ENCODE data around the gene SOX13.

The SOX13 gene

DNA sequence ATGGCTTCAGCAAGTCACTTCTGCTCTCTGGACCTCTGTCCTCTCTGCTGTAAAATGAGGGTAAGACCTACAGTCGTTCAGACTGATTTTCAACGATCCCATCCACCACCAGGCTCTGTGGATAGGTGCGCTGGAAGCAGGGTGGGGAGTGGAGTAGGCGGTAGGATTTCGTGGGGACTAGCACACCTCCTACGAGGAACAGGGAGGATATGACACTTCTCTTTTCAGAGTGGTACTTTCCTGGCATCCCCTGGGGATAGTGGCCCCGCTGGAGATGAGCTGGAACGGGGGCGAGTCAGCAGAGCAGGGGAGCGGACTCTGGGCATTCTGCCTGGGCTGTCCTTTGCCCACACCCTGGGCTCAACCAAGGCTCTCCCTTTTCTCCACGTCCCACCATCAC lies 61.2 kb downstream of the SOX13 start:
- TF ChIP-seq CTCF (IDR thresholded peaks at IDR 0.05): no peak

GRCh38 chr1:204136814-204137213 lies 63.9 kb downstream of the SOX13 start:
- TF ChIP-seq CTCF (IDR thresholded peaks at IDR 0.05): no peak

DNA sequence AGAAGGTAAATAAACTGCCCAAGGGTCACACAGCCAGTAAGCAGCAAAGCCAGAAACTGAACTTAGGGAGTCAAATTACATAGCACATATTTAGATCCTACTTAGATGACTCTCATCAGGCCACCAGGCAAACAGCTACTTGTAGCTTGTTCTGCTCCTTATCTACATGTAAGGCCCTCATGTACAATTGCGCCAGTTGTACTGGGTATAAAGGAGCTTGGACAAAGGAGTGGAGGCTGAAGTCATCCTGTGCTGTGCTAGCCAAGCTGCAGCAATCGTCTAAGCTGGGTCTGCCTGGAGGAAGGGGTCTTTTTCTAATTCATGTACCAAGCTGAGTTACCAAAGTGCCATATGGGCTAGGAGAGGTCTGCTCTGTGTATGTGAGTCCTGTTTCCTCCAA lies 66.2 kb downstream of the SOX13 start:
- no peak for TF ChIP-seq CTCF (IDR thresholded peaks at IDR 0.05)

DNA sequence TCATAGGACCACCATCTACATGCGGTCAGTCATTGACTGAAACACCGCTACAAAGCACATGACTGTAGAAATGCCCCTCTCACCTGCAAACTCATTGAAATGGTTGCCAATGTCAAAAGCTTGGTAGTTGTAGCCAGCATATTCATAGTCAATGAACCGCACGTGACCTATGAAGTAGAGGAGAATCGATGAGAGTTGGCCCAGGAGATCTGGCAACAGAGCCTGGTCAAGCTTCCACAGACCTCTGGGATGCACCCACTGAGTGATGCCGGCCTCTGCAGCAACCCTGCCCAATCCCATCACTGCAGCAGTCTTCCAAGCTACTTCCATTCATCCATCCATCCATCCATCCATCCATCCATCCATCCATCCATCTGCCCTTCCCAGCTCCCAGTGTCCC lies 67.0 kb downstream of the SOX13 start:
- TF ChIP-seq CTCF (IDR thresholded peaks at IDR 0.05): no peak

GRCh38 chr1:204141131-204141530 lies 68.2 kb downstream of the SOX13 start:
- TF ChIP-seq CTCF (IDR thresholded peaks at IDR 0.05): no peak

DNA sequence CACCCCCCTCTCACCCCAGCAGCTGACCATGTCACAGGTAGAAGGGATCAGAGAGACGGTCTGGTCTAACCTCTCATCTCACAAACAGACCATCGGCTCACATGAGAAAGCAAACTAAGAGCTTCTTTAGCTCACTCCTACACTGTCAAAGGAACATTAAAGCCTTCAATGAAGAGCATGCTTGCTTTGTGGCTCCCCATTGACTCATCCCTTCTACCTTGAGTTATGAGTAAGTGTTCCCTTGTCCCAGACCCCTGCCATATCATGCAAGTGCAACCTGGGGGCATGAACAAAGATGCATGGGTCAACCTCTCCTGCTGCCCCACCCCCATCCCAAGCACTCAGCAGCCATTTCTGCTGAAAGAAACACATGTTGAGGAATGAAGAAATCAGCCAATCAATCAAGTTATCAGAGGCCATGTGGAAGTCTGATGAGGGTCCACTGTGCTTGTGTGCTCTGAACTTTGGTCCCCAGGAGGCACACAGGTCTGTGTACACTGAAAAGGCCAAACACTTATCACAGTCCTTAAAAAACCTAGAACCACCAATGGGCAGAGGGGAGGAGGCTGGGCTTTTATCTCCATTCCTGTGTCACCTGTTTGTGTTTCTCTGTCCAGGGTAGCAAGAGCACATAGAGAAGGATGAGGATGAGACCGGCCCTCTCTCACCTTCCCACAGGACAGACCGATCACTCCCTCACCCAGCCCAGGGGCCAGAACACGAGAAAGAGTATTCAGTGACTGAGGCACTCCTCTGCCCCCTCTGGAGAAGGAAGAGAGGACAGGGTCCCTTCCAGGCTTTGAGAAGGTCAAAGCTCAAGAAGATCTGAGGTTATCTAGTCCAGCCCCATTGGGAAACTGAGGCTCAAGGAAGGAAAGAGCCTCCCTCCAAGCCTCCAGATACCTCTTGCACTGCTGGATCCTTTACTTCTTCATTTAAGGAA lies 69.4 kb downstream of the SOX13 start:
- no peak for TF ChIP-seq CTCF (IDR thresholded peaks at IDR 0.05)

- TF ChIP-seq CTCF (IDR thresholded peaks at IDR 0.05): no peak
These were observed 70.5 kb downstream of the SOX13 start for GRCh38 chr1:204143276-204144041.
